Heart left ventricle (tissue), 16 donors: ENCODE data around the gene TEN1. TPM values are rescaled to one million over a fixed set of nuclear protein-coding genes. Genes with fewer than 3 reads are reported as not detected.
A peak's percentile ranks its signal among the peaks of the same experiment; 100 is the strongest.

ENCODE experiments used
- ATAC-seq, 4 donors: fragments of 200-7000 bp; cut with Tn5 transposase; one replicate each; pipeline ENCODE4 v1.9.1; 2020 to 2022; ENCODE audit warnings: moderate library complexity in 4 of 4, mild to moderate bottlenecking in 3 of 4, moderate number of reproducible peaks in 1 of 4
- DNase-seq, 5 donors: peaks; one replicate each; pipeline ENCODE4 v3.0.0-alpha.2; 2020
- H3K27ac ChIP-seq, 12 donors: fragments of 200-600 bp; sonication (generic) in 4 of 12; one replicate each; pipeline versions ENCODE4 v1.5.0 to v1.8.0; 2016 to 2022; ENCODE audit warnings: mild to moderate bottlenecking in 2 of 12
- H3K27me3 ChIP-seq, 9 donors: fragments of 200-600 bp; sonication (generic) in 2 of 9; one replicate each; pipeline versions ENCODE4 v1.5.1 to v1.8.0; 2016 to 2022; ENCODE audit warnings: mild to moderate bottlenecking in 3 of 9
- H3K36me3 ChIP-seq, 9 donors: fragments of 200-600 bp; sonication (generic) in 2 of 9; one replicate each; pipeline versions ENCODE4 v1.5.0 to v1.8.0; 2018 to 2022; ENCODE audit warnings: mild to moderate bottlenecking in 2 of 9
- H3K4me1 ChIP-seq, 12 donors: fragments of 200-600 bp; sonication (generic) in 4 of 12; one replicate each; pipeline versions ENCODE4 v1.5.0 to v1.8.0; 2016 to 2022; ENCODE audit warnings: mild to moderate bottlenecking in 3 of 12
- H3K4me3 ChIP-seq, 12 donors: fragments of 200-600 bp; sonication (generic) in 4 of 12; one replicate each; pipeline versions ENCODE4 v1.5.0 to v1.8.0; 2017 to 2022; ENCODE audit warnings: mild to moderate bottlenecking in 9 of 12, moderate library complexity in 4 of 12
- H3K9me3 ChIP-seq, 12 donors: fragments of 200-600 bp; sonication (generic) in 4 of 12; one replicate each; pipeline versions ENCODE4 v1.5.0 to v1.8.0; 2016 to 2022; ENCODE audit warnings: mild to moderate bottlenecking in 1 of 12
- POLR2A ChIP-seq, 2 donors: fragments of 450-650 bp; IDR thresholded peaks; one replicate each; pipeline ENCODE4 v1.6.1; 2017; ENCODE audit warnings: antibody characterized with exemption in 2 of 2, mild to moderate bottlenecking in 2 of 2, moderate library complexity in 2 of 2
- WGBS, 4 donors: extraction: QIAGEN DNeasy Blood & Tissue Kit in 2 of 4; methylation state at CpG; one replicate each; pipeline versions ENCODE4 v1.1.5 to v1.1.7; 2013 to 2018; 5-methylcytosine and 5-hydroxymethylcytosine counted together
- intact Hi-C, 10 donors: fragments of 100-400 bp; cut with DNase I; formaldehyde crosslinking; loops; one replicate each; pipeline versions ENCODE4 v1.11.1 to v1.14.2; 2022
- long read RNA-seq, 3 donors: library from polyadenylated mRNA; unstranded; transcript quantifications; one replicate each; pipeline ENCODE4 v2.0.0, GENCODE V29; 2020 to 2021
- polyA plus RNA-seq, 2 donors: library from polyadenylated mRNA; stranded (reverse); fragments of 200-250 nt; gene quantifications; one replicate each; pipeline ENCODE4 v1.2.3, GENCODE V29; 2013
- total RNA-seq, 9 donors: library from RNA; depleted of rRNA in 2 of 9; stranded (reverse); fragments of >200 nt in 2 of 9; fragmentation: NEBNext Ultra II Directional in 3 of 9; extraction: Animal tissue kit (Norgen Biotek cat#: 25700) in 3 of 9; gene quantifications; one replicate each; pipeline versions ENCODE4 v1.1.0 to v1.2.4, GENCODE V29; 2016 to 2023
- TF ChIP-seq, protein P1 (sequence below), 12 donors: fragments of 200-600 bp; sonication (generic) in 4 of 12; IDR thresholded peaks; one replicate each; pipeline versions ENCODE4 v1.5.0 to v1.8.0; 2018 to 2022; ENCODE audit warnings: antibody characterized with exemption in 12 of 12, mild to moderate bottlenecking in 5 of 12
- donor health status: ischemic (EF 13 %, LVEDD 7.1; RV severe dilation, severe dysfunction).
- donor health status: healthy with polysubstance abuse.
- donor health status: DM: no; HTN: yes; CAD: no.
- donor health status: DM: no; HTN: no; CAD: no.
- donor health status: ischemic (EF 25% LVEDD 6.9; RV normal size, moderate dysfunction).
- donor health status: ischemic (EF 25% LVEDD 5.7; RV mildly dilated, moderate dysfunction).
- donor health status: healthy.
- donor health status: DM: yes; HTN: yes; CAD: no.
- donor health status: ischemic (EF 35%, LVEDD 5.7; RV mildly dilated, moderate dysfunction).
- donor health status: nonischemic (EF 11% LVEDD 7.7; RV severe dilation, severe dysfunction).
- donor health status: DM: yes; HTN: yes; CAD: no.
- donor health status: PGD.
- donor health status: ischemic (EF 29% LVEDD 5.4; RV normal size, mild dysfunction).
- donor health status: nonischemic (EF 23%, LVEDD 6.1; RV moderate dilation, normal function).

Gene TEN1, protein sequence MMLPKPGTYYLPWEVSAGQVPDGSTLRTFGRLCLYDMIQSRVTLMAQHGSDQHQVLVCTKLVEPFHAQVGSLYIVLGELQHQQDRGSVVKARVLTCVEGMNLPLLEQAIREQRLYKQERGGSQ
- 10 to 100 TPM in 3 of 9 donors, 1 to 10 TPM in 6; 3.3 to 15.6 (median 8.6) TPM for total RNA-seq
- 10 to 100 TPM; 17.8 to 22.1 TPM for polyA plus RNA-seq
- long read RNA-seq, donor 1, transcript TEN1-201 (4 exons, 994 nt) = major isoform, 5 of 5 reads
- long read RNA-seq, donor 1, partial matches to known transcripts = 0 of 5 reads
- long read RNA-seq, donor 1, other reads (novel, unspliced or antisense) = 0 of 5 reads
- long read RNA-seq, donor 2, transcript TEN1-201 (4 exons, 994 nt) = major isoform, 15 of 15 reads
- long read RNA-seq, donor 2, partial matches to known transcripts = 0 of 15 reads
- long read RNA-seq, donor 2, other reads (novel, unspliced or antisense) = 0 of 15 reads
- long read RNA-seq, donor 3, transcript TEN1-201 (4 exons, 994 nt) = major isoform, 12 of 14 reads
- long read RNA-seq, donor 3, partial matches to known transcripts = 0 of 14 reads
- long read RNA-seq, donor 3, other reads (novel, unspliced or antisense) = 2 of 14 reads

- Histone ChIP-seq H3K27ac (peak within 1 kb of the TSS; percentile 92 to 100 (median 98)), H3K4me3 (peak within 1 kb of the TSS; percentile 59 to 93 (median 79)), H3K36me3 (peaks cover 0 to 22% (median 3%) of the 10 kb centered on the region in 9 donors), H3K4me1 (peaks cover 0 to 64% (median 35%) of the 10 kb centered on the region in 12 donors), H3K9me3 (no peaks in the 10 kb centered on the region), H3K27me3 (no peaks in the 10 kb centered on the region)
- DNase-seq (peak; percentile 98 to 99 (median 99)), ATAC-seq (peak; percentile 97 to 99 (median 98))
- intact Hi-C loops = loop anchor here in 3 of 10 donors (2.0 to 5.0 kb wide), 2 partner anchors 37 to 74 kb away; partner anchors contain the start of genes FBF1 (in 2 of the 3) and MRPL38 (in 2 of the 3)
- 0 to 1% (median 0%) methylated on average over 18 to 72 of the region's 72 CpGs for WGBS, 4 donors
- peak; percentile 25 to 94 for TF ChIP-seq POLR2A (IDR thresholded peaks at IDR 0.05)
- TF ChIP-seq, protein P1, sequence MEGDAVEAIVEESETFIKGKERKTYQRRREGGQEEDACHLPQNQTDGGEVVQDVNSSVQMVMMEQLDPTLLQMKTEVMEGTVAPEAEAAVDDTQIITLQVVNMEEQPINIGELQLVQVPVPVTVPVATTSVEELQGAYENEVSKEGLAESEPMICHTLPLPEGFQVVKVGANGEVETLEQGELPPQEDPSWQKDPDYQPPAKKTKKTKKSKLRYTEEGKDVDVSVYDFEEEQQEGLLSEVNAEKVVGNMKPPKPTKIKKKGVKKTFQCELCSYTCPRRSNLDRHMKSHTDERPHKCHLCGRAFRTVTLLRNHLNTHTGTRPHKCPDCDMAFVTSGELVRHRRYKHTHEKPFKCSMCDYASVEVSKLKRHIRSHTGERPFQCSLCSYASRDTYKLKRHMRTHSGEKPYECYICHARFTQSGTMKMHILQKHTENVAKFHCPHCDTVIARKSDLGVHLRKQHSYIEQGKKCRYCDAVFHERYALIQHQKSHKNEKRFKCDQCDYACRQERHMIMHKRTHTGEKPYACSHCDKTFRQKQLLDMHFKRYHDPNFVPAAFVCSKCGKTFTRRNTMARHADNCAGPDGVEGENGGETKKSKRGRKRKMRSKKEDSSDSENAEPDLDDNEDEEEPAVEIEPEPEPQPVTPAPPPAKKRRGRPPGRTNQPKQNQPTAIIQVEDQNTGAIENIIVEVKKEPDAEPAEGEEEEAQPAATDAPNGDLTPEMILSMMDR (IDR thresholded peaks at IDR 0.05) = peak in 11 of 12 donors; percentile 8 to 64 (median 34)
These were observed at the start of gene TEN1, which contains the start of gene ACOX1 for GRCh38 chr17:75978938-75979704. TSS of gene TEN1 (plus strand) at chr17:75979240. CDS start at chr17:75986193, 6,953 bp downstream. TSS of gene ACOX1 (minus strand) at chr17:75979166. CDS start at chr17:75979073, 93 bp downstream.

GRCh38 chr17:75931062-75931461 lies 48.0 kb upstream of the TEN1 start:
- Histone ChIP-seq H3K9me3 (no peaks in the 10 kb centered on the region), H3K4me3 (no peak overlapping the region), H3K27me3 (no peaks in the 10 kb centered on the region), H3K27ac (no peak overlapping the region), H3K36me3 (peaks cover 0 to 12% (median 0%) of the 10 kb centered on the region in 9 donors), H3K4me1 (peaks cover 0 to 5% (median 0%) of the 10 kb centered on the region in 12 donors)
- intact Hi-C loops = no loop called here
- WGBS, 4 donors = 87 to 93% (median 91%) methylated on average over 4 of the region's 4 CpGs
- ATAC-seq = no peak
- no peak for DNase-seq
- TF ChIP-seq, protein P1 (IDR thresholded peaks at IDR 0.05) = no peak
- TF ChIP-seq POLR2A (IDR thresholded peaks at IDR 0.05) = no peak

DNA sequence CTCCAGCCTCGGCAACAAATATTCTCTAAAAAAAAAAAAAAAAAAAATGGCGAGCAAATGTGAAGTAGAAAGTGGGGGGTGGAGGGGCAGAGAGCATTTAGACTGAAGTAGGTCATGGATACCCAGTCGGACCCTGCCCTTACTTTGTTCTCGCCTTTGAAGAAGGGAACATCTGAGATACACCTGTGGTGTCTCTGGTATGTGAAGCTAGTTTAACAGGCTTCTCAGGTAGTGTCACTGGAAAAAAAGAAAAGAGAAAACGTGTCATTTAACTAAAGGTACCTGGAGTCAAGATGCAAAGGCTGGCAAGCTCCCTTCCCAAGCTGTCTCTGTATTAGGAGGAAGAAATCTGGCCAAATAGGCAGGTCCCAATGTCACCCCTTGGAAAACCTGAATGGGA lies 46.2 kb upstream of the TEN1 start:
- TF ChIP-seq, protein P1 (IDR thresholded peaks at IDR 0.05) = no peak
- no peak for TF ChIP-seq POLR2A (IDR thresholded peaks at IDR 0.05)
- Histone ChIP-seq H3K27ac (no peak overlapping the region), H3K4me1 (no peaks in the 10 kb centered on the region), H3K4me3 (no peak overlapping the region), H3K27me3 (no peaks in the 10 kb centered on the region), H3K9me3 (no peaks in the 10 kb centered on the region), H3K36me3 (no peaks in the 10 kb centered on the region)
- ATAC-seq (no peak), DNase-seq (no peak)
- intact Hi-C loops = no loop called here
- 85 to 96% (median 89%) methylated on average over 5 of the region's 5 CpGs for WGBS, 4 donors
